GM15510 (cell line): ENCODE measurements around the gene CSNK1G3.

Experiments used
- POLR2A ChIP-seq: IDR thresholded peaks from 3 replicates; pipeline ENCODE4 v1.6.1; 2011; ENCODE audit warnings: borderline replicate concordance; ENCODE audit not compliant: insufficient read length; ENCODE audit errors: extremely low read depth

Gene CSNK1G3

GRCh38 chr5:123645024-123645603 is 133.1 kb downstream of the CSNK1G3 start:
- no peak for TF ChIP-seq POLR2A

- TF ChIP-seq POLR2A, result no peak
Measured at GRCh38 chr5:123647066-123647465, 135.1 kb downstream of the CSNK1G3 start.

- no peak for TF ChIP-seq POLR2A
Measured at GRCh38 chr5:123651234-123651633, 139.3 kb downstream of the CSNK1G3 start.

GRCh38 chr5:123659011-123659410 is 147.0 kb downstream of the CSNK1G3 start:
- no peak for TF ChIP-seq POLR2A

GRCh38 chr5:123659495-123659894 is 147.5 kb downstream of the CSNK1G3 start:
- no peak for TF ChIP-seq POLR2A

- no peak for TF ChIP-seq POLR2A
Measured at GRCh38 chr5:123664961-123665360, 153.0 kb downstream of the CSNK1G3 start.

- TF ChIP-seq POLR2A, result no peak
Measured at GRCh38 chr5:123665822-123666371, 153.9 kb downstream of the CSNK1G3 start.
